Erythroblast (primary cell): ENCODE measurements around the gene SSR1.
"Not testable (repeated sequence)": the region's sequence is repeated elsewhere in the genome, so short reads cannot be mapped to it uniquely, and the experiment has no call there.

ENCODE experiments used
- DNase-seq, 2 experiments: peaks; one replicate each; lab custom pipeline; 2025; lab: John Stamatoyannopoulos, UW
- GATA1 ChIP-seq: IDR thresholded peaks from 2 replicates; pipeline ENCODE4 v1.6.1; 2011; ENCODE audit warnings: low read depth, mild to moderate bottlenecking, control low read depth, low read length, moderate library complexity
- POLR2A ChIP-seq: IDR thresholded peaks from 2 replicates; pipeline ENCODE4 v1.6.1; 2011; ENCODE audit warnings: mild to moderate bottlenecking, low read length

The SSR1 gene

GRCh38 chr6:7312616-7313504 is at the start of gene SSR1:
Gene SSR1, minus strand, starts transcription at chr6:7313199. Its CDS starts 79 bp downstream, at chr6:7313120.
- TF ChIP-seq GATA1 (no peak), POLR2A (peak; percentile 81)
- peak; percentile 97 for DNase-seq

- peak in 1 of 2 experiments; percentile 5 for DNase-seq
Observed at GRCh38 chr6:7351916-7352315, 38.9 kb upstream of the SSR1 start.

- not testable (repeated sequence) for DNase-seq
Observed at GRCh38 chr6:7350591-7350990, 37.6 kb upstream of the SSR1 start.

GRCh38 chr6:7347551-7347997 is 34.6 kb upstream of the SSR1 start:
- DNase-seq, result not testable (repeated sequence)

- not testable (repeated sequence) for DNase-seq
Observed at GRCh38 chr6:7344773-7345450, 31.9 kb upstream of the SSR1 start.

GRCh38 chr6:7343546-7344475 is 30.8 kb upstream of the SSR1 start:
- no peak for DNase-seq
- TF ChIP-seq POLR2A, result no peak
- no peak for TF ChIP-seq GATA1

GRCh38 chr6:7341989-7342742 is 29.2 kb upstream of the SSR1 start:
- TF ChIP-seq GATA1, result no peak
- no peak for TF ChIP-seq POLR2A
- peak in 1 of 2 experiments; percentile 19 for DNase-seq

GRCh38 chr6:7341271-7341670 is 28.3 kb upstream of the SSR1 start:
- TF ChIP-seq POLR2A, result no peak
- TF ChIP-seq GATA1, result no peak
- DNase-seq, result no peak

GRCh38 chr6:7339007-7339732 is 26.2 kb upstream of the SSR1 start:
- peak; percentile 26 to 31 for DNase-seq

- TF ChIP-seq POLR2A, result no peak
- TF ChIP-seq GATA1, result no peak
- no peak for DNase-seq
Observed at GRCh38 chr6:7338031-7338430, 25.0 kb upstream of the SSR1 start.

GRCh38 chr6:7335519-7335918 is 22.5 kb upstream of the SSR1 start:
- DNase-seq, result no peak
- TF ChIP-seq POLR2A (no peak), GATA1 (no peak)

- no peak for DNase-seq
- TF ChIP-seq GATA1, result no peak
- TF ChIP-seq POLR2A, result no peak
Observed at GRCh38 chr6:7334685-7335084, 21.7 kb upstream of the SSR1 start.
